Choroid plexus epithelial cell (primary cell): ENCODE results near the gene ZFPM1.
A peak's percentile ranks its signal among the peaks of the same experiment; 100 is the strongest.

ENCODE experiments used
- DNase-seq: peaks from one replicate; pipeline ENCODE4 v3.0.0-alpha.2; 2010; ENCODE audit warnings: low read depth
- H3K4me3 ChIP-seq: 2 replicates; pipeline ENCODE4 v1.5.1; 2011; ENCODE audit warnings: low read depth, mild to moderate bottlenecking, control low read depth, low read length, moderate library complexity
- CTCF ChIP-seq: conservative IDR thresholded peaks from 2 replicates; pipeline ENCODE4 v1.5.1; 2011; ENCODE audit warnings: low read depth, mild to moderate bottlenecking, control low read depth, inconsistent platforms, low read length, moderate library complexity

Gene ZFPM1

DNA sequence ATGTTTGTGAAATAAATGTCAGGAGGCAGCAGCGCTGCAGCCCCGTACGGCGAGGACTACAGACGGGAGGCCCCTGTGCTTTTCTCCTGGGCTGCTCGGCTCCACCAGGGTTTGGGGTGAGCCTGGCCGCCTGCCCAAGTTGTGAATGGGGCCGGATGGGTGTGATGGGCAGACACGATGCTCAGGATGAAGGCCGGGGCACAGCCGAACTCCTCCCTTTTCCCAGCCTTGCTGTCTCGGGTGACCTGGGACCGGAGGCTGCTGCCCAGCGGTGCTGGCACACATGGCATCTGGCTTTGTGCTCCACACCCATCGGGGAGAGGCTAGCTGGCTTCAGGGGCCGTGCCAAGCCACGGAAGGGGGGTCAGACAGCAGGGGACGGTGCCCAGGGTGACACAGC lies 34.2 kb upstream of the ZFPM1 start:
- no peak overlapping the region for H3K4me3 ChIP-seq
- DNase-seq, result no peak
- no peak for TF ChIP-seq CTCF

DNA sequence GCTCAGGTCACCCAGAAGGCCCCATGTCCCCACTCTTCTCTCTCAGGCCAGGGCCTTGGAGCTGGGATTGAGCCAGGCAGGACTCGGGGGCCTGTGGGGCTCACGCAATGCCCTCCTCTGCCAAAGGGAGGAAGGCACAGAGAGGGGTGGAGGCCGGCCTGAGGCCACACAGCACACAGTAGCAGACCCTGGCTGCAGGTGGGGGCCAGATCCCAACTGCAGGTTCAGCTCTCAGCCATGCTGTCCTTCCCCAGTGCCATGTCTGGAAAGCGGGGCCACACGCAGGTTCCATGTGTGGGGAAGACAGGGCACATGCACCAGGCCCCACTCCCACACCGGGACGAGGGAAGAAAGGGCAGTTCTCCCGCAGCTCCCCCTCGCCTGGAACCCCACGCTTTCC lies 33.3 kb upstream of the ZFPM1 start:
- TF ChIP-seq CTCF, result no peak
- DNase-seq, result no peak
- no peak overlapping the region for H3K4me3 ChIP-seq

DNA sequence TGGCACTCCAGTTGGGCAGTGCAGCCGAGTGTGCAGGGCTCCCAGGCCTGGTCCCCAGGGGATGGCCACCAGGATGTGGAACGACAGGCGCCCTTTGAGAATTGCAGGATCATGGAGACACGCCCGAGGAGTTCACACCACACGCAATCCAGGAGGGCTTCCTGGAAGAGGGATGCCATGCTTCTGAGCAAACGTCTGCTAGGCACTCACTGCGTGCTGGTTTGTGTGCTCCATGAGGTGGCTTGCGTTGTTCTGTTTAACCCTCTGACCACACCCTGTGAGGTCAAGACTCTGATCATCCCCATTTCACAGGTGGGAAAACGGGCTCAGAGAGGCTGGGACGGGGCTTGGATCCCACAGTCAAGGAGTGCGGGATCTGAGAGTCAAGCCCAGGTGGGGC lies 32.6 kb upstream of the ZFPM1 start:
- H3K4me3 ChIP-seq, result no peak overlapping the region
- DNase-seq, result no peak
- TF ChIP-seq CTCF, result no peak

DNA sequence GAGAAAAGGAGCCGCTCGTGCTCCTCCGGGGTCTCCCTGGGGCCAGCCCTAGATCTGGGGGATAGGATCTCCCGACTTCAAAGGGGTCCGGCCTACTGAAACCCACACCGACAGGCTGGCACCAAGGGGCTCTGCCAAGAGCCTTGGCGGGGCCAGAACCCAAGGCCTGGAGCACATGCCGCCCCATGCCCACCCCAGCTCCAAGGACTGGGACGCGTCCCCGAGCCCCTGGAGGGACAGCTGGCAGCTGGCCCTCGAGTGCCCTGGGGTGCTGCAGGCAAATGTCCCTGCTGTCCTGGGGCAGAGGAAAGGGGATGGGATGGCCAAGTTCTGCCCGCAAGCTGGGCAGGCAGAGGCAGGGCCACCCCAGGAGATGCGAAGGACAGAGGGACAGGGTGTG lies 31.8 kb upstream of the ZFPM1 start:
- DNase-seq, result no peak
- no peak for TF ChIP-seq CTCF
- no peak overlapping the region for H3K4me3 ChIP-seq

DNA sequence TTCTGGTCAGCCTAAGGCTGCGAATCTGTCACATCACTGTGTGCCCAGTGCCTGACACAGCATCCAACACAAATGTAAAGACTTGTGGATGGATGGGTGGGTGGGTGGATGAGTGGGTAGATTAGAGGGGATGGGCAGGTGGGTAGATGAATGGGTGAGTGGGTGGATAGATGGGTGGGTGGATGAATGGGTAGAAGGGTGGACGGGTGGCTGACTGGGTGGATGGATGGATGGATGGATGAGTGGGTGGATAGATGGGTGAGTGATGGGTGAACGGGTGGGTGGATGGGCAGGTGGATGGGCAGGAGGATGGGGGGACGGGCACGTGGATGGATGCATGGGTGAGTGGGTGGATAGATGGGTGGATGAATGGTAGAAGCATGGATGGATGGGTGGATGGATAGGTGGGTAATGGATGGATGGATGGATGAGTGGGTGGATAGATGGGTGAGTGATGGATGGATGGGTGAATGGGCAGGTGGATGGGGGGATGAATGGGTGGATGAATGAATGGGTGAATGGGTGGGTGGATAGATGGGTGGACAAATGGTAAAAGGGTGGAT lies 31.1 kb upstream of the ZFPM1 start:
- no peak for DNase-seq
- no peak overlapping the region for H3K4me3 ChIP-seq
- TF ChIP-seq CTCF, result no peak

GRCh38 chr16:88422733-88423447 lies 30.2 kb upstream of the ZFPM1 start:
- DNase-seq, result no peak
- no peak overlapping the region for H3K4me3 ChIP-seq
- TF ChIP-seq CTCF, result no peak

DNA sequence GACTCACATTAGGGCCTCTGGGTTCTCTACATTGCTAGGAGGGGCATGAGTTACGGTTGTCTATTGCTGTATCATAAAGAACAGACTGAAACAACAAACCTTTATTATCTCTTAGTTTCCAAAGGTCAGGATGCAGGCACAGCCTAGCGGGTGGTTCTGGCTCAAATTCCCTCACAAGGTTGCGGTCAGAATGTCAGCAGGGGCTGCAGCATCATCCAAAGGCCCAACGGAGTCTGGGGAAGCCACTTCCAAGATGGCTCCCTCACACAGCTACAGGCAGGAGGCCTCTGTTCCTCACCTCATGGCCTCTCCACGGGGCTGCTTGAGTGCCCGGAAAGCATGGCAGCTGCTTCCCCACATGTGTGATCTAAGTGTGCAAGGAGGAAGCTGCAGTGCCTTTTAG lies 29.6 kb upstream of the ZFPM1 start:
- DNase-seq, result peak; percentile 86
- no peak for TF ChIP-seq CTCF
- no peak overlapping the region for H3K4me3 ChIP-seq
